GM12873 (cell line): ENCODE data around the gene MCOLN2.

Source experiments
- CTCF ChIP-seq: IDR thresholded peaks from 2 replicates; pipeline ENCODE4 v1.5.1; 2012; ENCODE audit warnings: low read depth, mild to moderate bottlenecking, moderate library complexity, low read length, control low read depth; ENCODE audit not compliant: insufficient read depth; ENCODE audit errors: missing control alignments

Gene MCOLN2

GRCh38 chr1:84928979-84929378 lies 67.9 kb downstream of the MCOLN2 start:
- no peak for TF ChIP-seq CTCF

- no peak for TF ChIP-seq CTCF
These were observed 73.6 kb downstream of the MCOLN2 start for GRCh38 chr1:84923317-84923716.

DNA sequence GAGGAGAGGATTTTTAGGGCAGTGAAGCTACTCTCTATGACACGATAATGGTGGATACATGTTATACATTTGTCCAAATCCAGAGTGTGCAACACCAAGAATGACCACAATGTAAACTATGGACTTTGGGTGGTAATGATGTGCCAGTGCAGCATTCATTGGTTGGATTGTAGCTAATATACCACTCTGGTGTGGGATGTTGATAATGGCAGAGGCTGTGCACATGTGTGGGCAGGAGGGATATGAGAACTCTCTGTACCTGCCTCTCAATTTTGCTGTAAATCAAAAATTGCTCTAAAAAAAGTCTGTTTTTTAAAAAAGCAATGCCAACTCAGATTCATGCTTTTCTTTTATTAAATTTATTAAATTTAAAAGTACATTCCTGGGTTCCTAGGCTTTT lies 76.8 kb downstream of the MCOLN2 start:
- TF ChIP-seq CTCF, result no peak

- TF ChIP-seq CTCF, result no peak
These were observed 77.4 kb downstream of the MCOLN2 start for GRCh38 chr1:84919461-84919970.

DNA sequence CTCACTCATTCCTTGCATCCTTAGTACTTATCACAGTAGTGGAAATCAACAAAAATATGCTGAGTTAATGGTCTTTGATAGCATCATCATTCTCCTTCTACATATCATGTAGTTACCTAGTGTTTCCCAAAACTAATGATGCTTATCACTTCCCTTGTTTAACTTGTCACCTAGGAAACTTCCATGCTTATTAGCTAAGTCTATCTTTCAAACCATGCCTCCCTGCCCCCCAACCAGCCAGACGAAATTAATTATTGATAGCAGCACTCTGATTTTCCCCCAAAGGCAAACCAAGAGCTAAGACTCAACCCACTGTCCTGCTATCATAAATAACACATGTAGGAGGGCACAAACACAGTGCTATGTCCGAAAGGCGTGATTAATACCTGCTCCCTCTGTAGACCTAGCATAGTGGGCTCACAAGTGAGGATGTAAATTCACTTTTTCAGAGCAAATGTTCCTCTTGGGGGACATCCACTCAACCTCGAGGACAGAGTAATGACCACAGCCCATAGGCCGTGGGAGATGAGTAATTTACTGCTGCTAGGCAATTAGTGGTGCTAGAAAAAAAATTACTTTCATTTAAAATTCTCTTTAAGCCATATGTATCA lies 78.1 kb downstream of the MCOLN2 start:
- TF ChIP-seq CTCF, result no peak

DNA sequence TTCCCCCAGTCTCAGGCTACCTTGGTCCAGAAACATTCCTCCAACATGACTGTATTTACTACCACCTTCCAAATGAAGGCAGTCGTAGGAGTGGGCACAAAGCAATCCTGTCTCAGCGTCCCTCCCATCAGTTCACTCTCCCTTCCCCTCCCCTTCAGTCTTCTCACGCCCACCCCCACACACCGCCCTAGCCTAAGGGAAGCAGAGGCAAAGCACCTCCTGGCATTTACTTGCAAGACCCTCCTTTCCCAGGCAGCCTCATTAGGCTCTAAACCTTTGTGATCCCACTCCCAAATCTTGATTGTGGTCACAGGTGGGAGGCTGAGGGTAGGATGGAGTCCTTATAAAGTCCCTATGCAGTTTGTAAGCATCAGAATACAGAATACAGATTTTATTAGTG lies 80.0 kb downstream of the MCOLN2 start:
- no peak for TF ChIP-seq CTCF

- TF ChIP-seq CTCF, result no peak
These were observed 83.4 kb downstream of the MCOLN2 start for GRCh38 chr1:84913555-84913892.
